GM23338 (cell line): ENCODE results near the gene POLR1E. TPM values are rescaled to one million over a fixed set of nuclear protein-coding genes. Genes with fewer than 3 reads are reported as not detected.

Experiments
- CREB1 ChIP-seq: fragments of 250-450 bp; sonication (Bioruptor Pico); IDR thresholded peaks from 2 replicates; pipeline ENCODE4 v1.5.0; 2020; ENCODE audit warnings: low read depth, mild to moderate bottlenecking, moderate library complexity
- JUNB ChIP-seq: IDR thresholded peaks from one replicate; pipeline ENCODE4 v1.6.1; 2016; ENCODE audit warnings: antibody characterized with exemption; ENCODE audit not compliant: unreplicated experiment
- REST ChIP-seq: IDR thresholded peaks from one replicate; pipeline ENCODE4 v1.6.1; 2018; ENCODE audit warnings: antibody characterized with exemption; ENCODE audit not compliant: unreplicated experiment
- STAT1 ChIP-seq: IDR thresholded peaks from one replicate; pipeline ENCODE4 v1.6.1; 2016; ENCODE audit warnings: antibody characterized with exemption; ENCODE audit not compliant: unreplicated experiment
- ZNF331 ChIP-seq: fragments of 250-450 bp; sonication (Bioruptor Pico); IDR thresholded peaks from 2 replicates; pipeline ENCODE4 v1.5.0; 2020; ENCODE audit warnings: low read depth, mild to moderate bottlenecking, moderate library complexity
- polyA plus RNA-seq: library from polyadenylated mRNA; unstranded; fragments of >200 nt; fragmentation: Nextera tagmentation; extraction: Ambion mirVana; gene quantifications from 2 replicates; pipeline ENCODE4 v1.2.1, GENCODE V29; 2016
- total RNA-seq: library from RNA; depleted of rRNA; stranded (reverse); fragments of >200 nt; shearing (Covaris generic); gene quantifications from 2 replicates; pipeline ENCODE4 v1.2.3, GENCODE V29; 2014
- TF ChIP-seq, protein P1 (sequence below): fragments of 250-450 bp; sonication (Bioruptor Pico); IDR thresholded peaks from 2 replicates; pipeline ENCODE4 v1.5.0; 2020; ENCODE audit warnings: mild to moderate bottlenecking, moderate library complexity
- TF ChIP-seq, protein P2 (sequence below): IDR thresholded peaks from 2 replicates; pipeline ENCODE4 v1.6.1; 2016; ENCODE audit warnings: antibody characterized with exemption

POLR1E gene
- total and polyA plus RNA-seq, 2 experiments from 2014 or later, result 19.2 to 45.5 TPM

DNA sequence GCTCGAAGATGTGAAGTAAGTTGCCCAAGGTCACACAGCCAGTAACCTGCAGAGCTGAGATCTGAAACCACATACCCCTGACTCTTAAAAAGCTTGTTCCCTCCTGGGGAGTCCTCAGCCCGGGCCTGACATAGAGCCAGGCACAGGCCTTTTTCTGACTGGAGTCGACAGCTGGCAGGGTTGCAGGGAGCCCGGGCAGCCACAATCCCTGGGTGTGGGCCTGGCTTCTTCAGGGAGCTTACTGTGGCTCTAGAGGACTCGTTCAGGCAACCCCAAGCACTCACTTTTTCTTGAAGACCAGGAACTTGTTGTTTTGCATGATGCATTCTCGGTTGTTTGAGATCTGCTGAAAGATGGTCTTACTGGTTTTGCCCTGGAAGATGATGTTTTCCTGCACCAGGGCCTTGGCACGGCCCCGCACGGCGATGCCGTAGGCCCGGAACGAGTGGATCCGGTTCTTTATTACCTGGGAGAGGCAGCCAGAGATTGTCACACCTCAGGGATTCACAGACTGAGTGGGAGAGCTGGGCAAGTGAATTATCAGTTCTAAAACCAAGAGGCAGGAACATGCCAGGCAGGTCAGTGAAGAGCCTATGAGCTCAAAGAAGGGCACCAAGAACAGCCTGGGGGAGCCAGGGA lies 30.0 kb downstream of the POLR1E start (continued):
- TF ChIP-seq, protein P1, sequence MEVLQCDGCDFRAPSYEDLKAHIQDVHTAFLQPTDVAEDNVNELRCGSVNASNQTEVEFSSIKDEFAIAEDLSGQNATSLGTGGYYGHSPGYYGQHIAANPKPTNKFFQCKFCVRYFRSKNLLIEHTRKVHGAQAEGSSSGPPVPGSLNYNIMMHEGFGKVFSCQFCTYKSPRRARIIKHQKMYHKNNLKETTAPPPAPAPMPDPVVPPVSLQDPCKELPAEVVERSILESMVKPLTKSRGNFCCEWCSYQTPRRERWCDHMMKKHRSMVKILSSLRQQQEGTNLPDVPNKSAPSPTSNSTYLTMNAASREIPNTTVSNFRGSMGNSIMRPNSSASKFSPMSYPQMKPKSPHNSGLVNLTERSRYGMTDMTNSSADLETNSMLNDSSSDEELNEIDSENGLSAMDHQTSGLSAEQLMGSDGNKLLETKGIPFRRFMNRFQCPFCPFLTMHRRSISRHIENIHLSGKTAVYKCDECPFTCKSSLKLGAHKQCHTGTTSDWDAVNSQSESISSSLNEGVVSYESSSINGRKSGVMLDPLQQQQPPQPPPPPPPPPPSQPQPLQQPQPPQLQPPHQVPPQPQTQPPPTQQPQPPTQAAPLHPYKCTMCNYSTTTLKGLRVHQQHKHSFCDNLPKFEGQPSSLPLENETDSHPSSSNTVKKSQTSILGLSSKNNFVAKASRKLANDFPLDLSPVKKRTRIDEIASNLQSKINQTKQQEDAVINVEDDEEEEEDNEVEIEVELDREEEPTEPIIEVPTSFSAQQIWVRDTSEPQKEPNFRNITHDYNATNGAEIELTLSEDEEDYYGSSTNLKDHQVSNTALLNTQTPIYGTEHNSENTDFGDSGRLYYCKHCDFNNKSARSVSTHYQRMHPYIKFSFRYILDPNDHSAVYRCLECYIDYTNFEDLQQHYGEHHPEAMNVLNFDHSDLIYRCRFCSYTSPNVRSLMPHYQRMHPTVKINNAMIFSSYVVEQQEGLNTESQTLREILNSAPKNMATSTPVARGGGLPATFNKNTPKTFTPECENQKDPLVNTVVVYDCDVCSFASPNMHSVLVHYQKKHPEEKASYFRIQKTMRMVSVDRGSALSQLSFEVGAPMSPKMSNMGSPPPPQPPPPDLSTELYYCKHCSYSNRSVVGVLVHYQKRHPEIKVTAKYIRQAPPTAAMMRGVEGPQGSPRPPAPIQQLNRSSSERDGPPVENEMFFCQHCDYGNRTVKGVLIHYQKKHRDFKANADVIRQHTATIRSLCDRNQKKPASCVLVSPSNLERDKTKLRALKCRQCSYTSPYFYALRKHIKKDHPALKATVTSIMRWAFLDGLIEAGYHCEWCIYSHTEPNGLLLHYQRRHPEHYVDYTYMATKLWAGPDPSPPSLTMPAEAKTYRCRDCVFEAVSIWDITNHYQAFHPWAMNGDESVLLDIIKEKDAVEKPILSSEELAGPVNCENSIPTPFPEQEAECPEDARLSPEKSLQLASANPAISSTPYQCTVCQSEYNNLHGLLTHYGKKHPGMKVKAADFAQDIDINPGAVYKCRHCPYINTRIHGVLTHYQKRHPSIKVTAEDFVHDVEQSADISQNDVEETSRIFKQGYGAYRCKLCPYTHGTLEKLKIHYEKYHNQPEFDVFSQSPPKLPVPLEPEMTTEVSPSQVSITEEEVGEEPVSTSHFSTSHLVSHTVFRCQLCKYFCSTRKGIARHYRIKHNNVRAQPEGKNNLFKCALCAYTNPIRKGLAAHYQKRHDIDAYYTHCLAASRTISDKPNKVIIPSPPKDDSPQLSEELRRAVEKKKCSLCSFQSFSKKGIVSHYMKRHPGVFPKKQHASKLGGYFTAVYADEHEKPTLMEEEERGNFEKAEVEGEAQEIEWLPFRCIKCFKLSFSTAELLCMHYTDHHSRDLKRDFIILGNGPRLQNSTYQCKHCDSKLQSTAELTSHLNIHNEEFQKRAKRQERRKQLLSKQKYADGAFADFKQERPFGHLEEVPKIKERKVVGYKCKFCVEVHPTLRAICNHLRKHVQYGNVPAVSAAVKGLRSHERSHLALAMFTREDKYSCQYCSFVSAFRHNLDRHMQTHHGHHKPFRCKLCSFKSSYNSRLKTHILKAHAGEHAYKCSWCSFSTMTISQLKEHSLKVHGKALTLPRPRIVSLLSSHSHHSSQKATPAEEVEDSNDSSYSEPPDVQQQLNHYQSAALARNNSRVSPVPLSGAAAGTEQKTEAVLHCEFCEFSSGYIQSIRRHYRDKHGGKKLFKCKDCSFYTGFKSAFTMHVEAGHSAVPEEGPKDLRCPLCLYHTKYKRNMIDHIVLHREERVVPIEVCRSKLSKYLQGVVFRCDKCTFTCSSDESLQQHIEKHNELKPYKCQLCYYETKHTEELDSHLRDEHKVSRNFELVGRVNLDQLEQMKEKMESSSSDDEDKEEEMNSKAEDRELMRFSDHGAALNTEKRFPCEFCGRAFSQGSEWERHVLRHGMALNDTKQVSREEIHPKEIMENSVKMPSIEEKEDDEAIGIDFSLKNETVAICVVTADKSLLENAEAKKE, result no peak
- TF ChIP-seq, protein P2, sequence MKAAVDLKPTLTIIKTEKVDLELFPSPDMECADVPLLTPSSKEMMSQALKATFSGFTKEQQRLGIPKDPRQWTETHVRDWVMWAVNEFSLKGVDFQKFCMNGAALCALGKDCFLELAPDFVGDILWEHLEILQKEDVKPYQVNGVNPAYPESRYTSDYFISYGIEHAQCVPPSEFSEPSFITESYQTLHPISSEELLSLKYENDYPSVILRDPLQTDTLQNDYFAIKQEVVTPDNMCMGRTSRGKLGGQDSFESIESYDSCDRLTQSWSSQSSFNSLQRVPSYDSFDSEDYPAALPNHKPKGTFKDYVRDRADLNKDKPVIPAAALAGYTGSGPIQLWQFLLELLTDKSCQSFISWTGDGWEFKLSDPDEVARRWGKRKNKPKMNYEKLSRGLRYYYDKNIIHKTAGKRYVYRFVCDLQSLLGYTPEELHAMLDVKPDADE, result no peak
- TF ChIP-seq REST (no peak), JUNB (no peak), STAT1 (no peak), ZNF331 (no peak), CREB1 (CRISPR knock-in tag) (no peak)
